ENCODE data around the gene RAET1E.
"Not testable (repeated sequence)": the region's sequence is repeated elsewhere in the genome, so short reads cannot be mapped to it uniquely, and the experiment has no call there.

RAET1E gene

GRCh38 chr6:149927025-149927424 is 29.1 kb upstream of the RAET1E start:
- DNase-seq (ENCODE audit: low read depth in 2 of 2), result not testable (repeated sequence)

- peak; percentile 80 to 83 for DNase-seq (ENCODE audit: low read depth in 2 of 2)
Measured at GRCh38 chr6:149925974-149926777, 28.3 kb upstream of the RAET1E start.

- DNase-seq (ENCODE audit: low read depth in 2 of 2), result no peak
Measured at GRCh38 chr6:149925253-149925973, 27.5 kb upstream of the RAET1E start.

- DNase-seq (ENCODE audit: low read depth in 2 of 2), result no peak
Measured at GRCh38 chr6:149924933-149925252, 27.0 kb upstream of the RAET1E start.

- no peak for DNase-seq (ENCODE audit: low read depth in 2 of 2)
Measured at GRCh38 chr6:149924206-149924932, 26.5 kb upstream of the RAET1E start.

- DNase-seq (ENCODE audit: low read depth in 2 of 2), result no peak
Measured at GRCh38 chr6:149923327-149923986, 25.5 kb upstream of the RAET1E start.

- peak; percentile 72 to 83 for DNase-seq (ENCODE audit: low read depth in 2 of 2)
Measured at GRCh38 chr6:149922642-149923326, 24.9 kb upstream of the RAET1E start, which contains the start of gene RAET1G. TSS of gene RAET1G (minus strand) at chr6:149923121. CDS start at chr6:149923010, 111 bp downstream.

GRCh38 chr6:149922091-149922490 is 24.2 kb upstream of the RAET1E start:
- DNase-seq (ENCODE audit: low read depth in 2 of 2), result not testable (repeated sequence)

- no peak for DNase-seq (ENCODE audit: low read depth in 2 of 2)
Measured at GRCh38 chr6:149921361-149921760, 23.4 kb upstream of the RAET1E start.

GRCh38 chr6:149919834-149920225 is 21.9 kb upstream of the RAET1E start:
- no peak for DNase-seq (ENCODE audit: low read depth in 2 of 2)

GRCh38 chr6:149919126-149919833 is 21.4 kb upstream of the RAET1E start:
- DNase-seq (ENCODE audit: low read depth in 2 of 2), result not testable (repeated sequence)

GRCh38 chr6:149918151-149918905 is 20.4 kb upstream of the RAET1E start:
- no peak for DNase-seq (ENCODE audit: low read depth in 2 of 2)

GRCh38 chr6:149917679-149918078 is 19.8 kb upstream of the RAET1E start:
- no peak for DNase-seq (ENCODE audit: low read depth in 2 of 2)

- no peak for DNase-seq (ENCODE audit: low read depth in 2 of 2)
Measured at GRCh38 chr6:149915970-149916865, 18.3 kb upstream of the RAET1E start.

GRCh38 chr6:149913540-149914240 is 15.8 kb upstream of the RAET1E start:
- no peak for DNase-seq (ENCODE audit: low read depth in 2 of 2)

GRCh38 chr6:149913085-149913484 is 15.2 kb upstream of the RAET1E start:
- DNase-seq (ENCODE audit: low read depth in 2 of 2), result no peak

GRCh38 chr6:149912680-149913079 is 14.8 kb upstream of the RAET1E start:
- DNase-seq (ENCODE audit: low read depth in 2 of 2), result not testable (repeated sequence)

- DNase-seq (ENCODE audit: low read depth in 2 of 2), result no peak
Measured at GRCh38 chr6:149910721-149911151, 12.8 kb upstream of the RAET1E start.

Data from stimulated activated CD4-positive, alpha-beta T cell treated with anti-CD3 and anti-CD28 coated beads, Interleukin-4, amount 100 ng/mL, for 48 hours (primary cell).